ENCODE measurements around the gene PCDHB4. TPM values are rescaled to one million over a fixed set of nuclear protein-coding genes. Genes with fewer than 3 reads are reported as not detected.
A peak's percentile ranks its signal among the peaks of the same experiment; 100 is the strongest.
"Not testable (repeated sequence)": the region's sequence is repeated elsewhere in the genome, so short reads cannot be mapped to it uniquely, and the experiment has no call there.

The PCDHB4 gene
- total RNA-seq, 1 donor from 2014 or later: 1.1 TPM

DNA sequence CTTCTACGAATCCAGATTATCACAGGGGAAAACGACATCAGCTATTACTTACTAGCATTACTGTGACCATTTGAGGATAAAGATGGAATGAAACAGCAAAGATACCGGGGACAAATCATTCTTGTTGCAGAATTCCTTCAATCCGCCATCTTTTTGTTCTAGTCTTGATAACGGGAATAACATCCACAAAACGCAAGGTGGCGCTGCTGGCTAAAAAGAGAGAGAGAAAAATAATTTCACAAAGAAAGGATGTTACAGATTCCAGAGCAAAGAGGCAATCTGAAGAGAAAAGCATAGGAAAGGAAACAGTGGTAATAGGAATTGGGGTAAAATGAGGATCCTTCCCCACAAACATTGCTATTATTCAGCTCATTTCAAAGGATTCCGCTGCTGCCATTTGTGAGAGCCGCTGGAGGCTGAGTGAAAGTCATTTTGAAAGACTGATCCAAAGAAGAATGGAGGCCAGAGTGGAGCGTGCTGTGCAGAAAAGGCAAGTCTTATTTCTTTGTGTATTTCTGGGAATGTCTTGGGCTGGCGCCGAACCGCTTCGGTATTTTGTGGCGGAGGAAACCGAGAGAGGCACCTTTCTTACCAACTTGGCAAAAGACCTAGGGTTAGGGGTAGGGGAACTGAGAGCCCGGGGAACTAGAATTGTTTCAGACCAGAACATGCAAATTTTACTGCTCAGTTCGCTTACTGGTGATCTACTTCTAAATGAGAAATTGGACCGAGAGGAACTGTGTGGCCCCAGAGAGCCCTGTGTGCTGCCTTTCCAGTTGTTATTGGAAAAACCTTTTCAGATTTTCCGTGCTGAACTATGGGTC lies 51.0 kb downstream of the PCDHB4 start, which contains the start of gene PCDHB7:
TSS of gene PCDHB7 (plus strand) at position 264 of the 824 bp plus-strand sequence. CDS start at position 456, 192 bp downstream.
- Histone ChIP-seq H3K27ac (ENCODE audit: low read depth, low read length) (no peak within 1 kb of the TSS), H3K79me2 (ENCODE audit: insufficient read depth, low read length) (no peaks in the 10 kb centered on the region), H2AFZ (ENCODE audit: low read depth, low read length) (no peak within 1 kb of the TSS), H3K36me3 (ENCODE audit: insufficient read depth, low read length) (no peaks in the 10 kb centered on the region), H3K4me3 (ENCODE audit: insufficient read depth, low read depth, low read length) (no peak within 1 kb of the TSS), H3K27me3 (ENCODE audit: insufficient read depth, low read length) (no peaks in the 10 kb centered on the region), H4K20me1 (ENCODE audit: insufficient read depth, low read length) (no peaks in the 10 kb centered on the region), H3K4me2 (ENCODE audit: low read length) (peak within 1 kb of the TSS; percentile 20), H3K9ac (ENCODE audit: low read length) (no peak within 1 kb of the TSS), H3K4me1 (ENCODE audit: insufficient read depth, low read length) (no peaks in the 10 kb centered on the region), H3K9me3 (ENCODE audit: insufficient read depth, low read depth, low read length) (peaks cover 9% of the 10 kb centered on the region)
- H3K9me3 Mint-ChIP-seq (ENCODE audit: unreplicated experiment): peaks cover 20% of the 10 kb centered on the region
- no peak within 1 kb of the TSS for H3K4me3 Mint-ChIP-seq (ENCODE audit: unreplicated experiment)
- FAIRE-seq (no peak), DNase-seq (ENCODE audit: low read depth) (no peak)
- H3K27ac Mint-ChIP-seq (ENCODE audit: unreplicated experiment): no peak within 1 kb of the TSS
- no peaks in the 10 kb centered on the region for H3K27me3 Mint-ChIP-seq (ENCODE audit: low read depth, unreplicated experiment)
- no peak for TF ChIP-seq EZH2 (IDR thresholded peaks at IDR 0.05; ENCODE audit: insufficient read depth, low read length)
- TF ChIP-seq, protein P1, sequence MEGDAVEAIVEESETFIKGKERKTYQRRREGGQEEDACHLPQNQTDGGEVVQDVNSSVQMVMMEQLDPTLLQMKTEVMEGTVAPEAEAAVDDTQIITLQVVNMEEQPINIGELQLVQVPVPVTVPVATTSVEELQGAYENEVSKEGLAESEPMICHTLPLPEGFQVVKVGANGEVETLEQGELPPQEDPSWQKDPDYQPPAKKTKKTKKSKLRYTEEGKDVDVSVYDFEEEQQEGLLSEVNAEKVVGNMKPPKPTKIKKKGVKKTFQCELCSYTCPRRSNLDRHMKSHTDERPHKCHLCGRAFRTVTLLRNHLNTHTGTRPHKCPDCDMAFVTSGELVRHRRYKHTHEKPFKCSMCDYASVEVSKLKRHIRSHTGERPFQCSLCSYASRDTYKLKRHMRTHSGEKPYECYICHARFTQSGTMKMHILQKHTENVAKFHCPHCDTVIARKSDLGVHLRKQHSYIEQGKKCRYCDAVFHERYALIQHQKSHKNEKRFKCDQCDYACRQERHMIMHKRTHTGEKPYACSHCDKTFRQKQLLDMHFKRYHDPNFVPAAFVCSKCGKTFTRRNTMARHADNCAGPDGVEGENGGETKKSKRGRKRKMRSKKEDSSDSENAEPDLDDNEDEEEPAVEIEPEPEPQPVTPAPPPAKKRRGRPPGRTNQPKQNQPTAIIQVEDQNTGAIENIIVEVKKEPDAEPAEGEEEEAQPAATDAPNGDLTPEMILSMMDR (IDR thresholded peaks at IDR 0.05; ENCODE audit: insufficient read depth, low read depth, low read length): peak; percentile 27
- no peaks in the 10 kb centered on the region for H3K4me1 Mint-ChIP-seq (ENCODE audit: low read depth, unreplicated experiment)
- peaks cover 4% of the 10 kb centered on the region for H3K36me3 Mint-ChIP-seq (ENCODE audit: low read depth, unreplicated experiment)

DNA sequence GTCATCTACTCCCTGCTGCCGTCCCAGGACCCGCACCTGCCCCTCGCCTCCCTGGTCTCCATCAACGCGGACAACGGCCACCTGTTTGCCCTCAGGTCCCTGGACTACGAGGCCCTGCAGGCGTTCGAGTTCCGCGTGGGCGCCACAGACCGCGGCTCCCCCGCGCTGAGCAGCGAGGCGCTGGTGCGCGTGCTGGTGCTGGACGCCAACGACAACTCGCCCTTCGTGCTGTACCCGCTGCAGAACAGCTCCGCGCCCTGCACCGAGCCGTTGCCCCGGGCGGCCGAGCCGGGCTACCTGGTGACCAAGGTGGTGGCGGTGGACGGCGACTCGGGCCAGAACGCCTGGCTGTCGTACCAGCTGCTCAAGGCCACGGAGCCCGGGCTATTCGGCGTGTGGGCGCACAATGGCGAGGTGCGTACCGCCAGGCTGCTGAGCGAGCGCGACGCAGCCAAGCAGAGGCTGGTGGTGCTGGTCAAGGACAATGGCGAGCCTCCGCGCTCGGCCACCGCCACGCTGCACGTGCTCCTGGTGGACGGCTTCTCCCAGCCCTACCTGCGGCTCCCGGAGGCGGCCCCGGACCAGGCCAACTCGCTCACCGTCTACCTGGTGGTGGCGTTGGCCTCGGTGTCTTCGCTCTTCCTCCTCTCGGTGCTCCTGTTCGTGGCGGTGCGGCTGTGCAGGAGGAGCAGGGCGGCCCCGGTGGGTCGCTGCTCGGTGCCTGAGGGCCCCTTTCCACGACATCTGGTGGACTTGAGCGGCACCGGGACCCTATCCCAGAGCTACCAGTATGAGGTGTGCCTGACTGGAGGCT lies 52.9 kb downstream of the PCDHB4 start:
- H3K4me1 ChIP-seq (ENCODE audit: insufficient read depth, low read length): not testable (repeated sequence)

More for the DNA sequence above, 52.9 kb downstream of the PCDHB4 start:
- H3K27ac ChIP-seq (ENCODE audit: low read depth, low read length); H3K27me3 ChIP-seq (ENCODE audit: insufficient read depth, low read length); H3K79me2 ChIP-seq (ENCODE audit: insufficient read depth, low read length); H3K4me3 ChIP-seq (ENCODE audit: insufficient read depth, low read depth, low read length); H4K20me1 ChIP-seq (ENCODE audit: insufficient read depth, low read length); H3K4me2 ChIP-seq (ENCODE audit: low read length); H3K27ac Mint-ChIP-seq (ENCODE audit: unreplicated experiment); DNase-seq (ENCODE audit: low read depth); H3K27me3 Mint-ChIP-seq (ENCODE audit: low read depth, unreplicated experiment); FAIRE-seq; H3K36me3 Mint-ChIP-seq (ENCODE audit: low read depth, unreplicated experiment); H2AFZ ChIP-seq (ENCODE audit: low read depth, low read length); H3K9ac ChIP-seq (ENCODE audit: low read length); H3K4me3 Mint-ChIP-seq (ENCODE audit: unreplicated experiment); H3K36me3 ChIP-seq (ENCODE audit: insufficient read depth, low read length); H3K4me1 Mint-ChIP-seq (ENCODE audit: low read depth, unreplicated experiment): not testable (repeated sequence)
- peaks cover 19% of the 10 kb centered on the region for H3K9me3 ChIP-seq (ENCODE audit: insufficient read depth, low read depth, low read length)
- peaks cover 15% of the 10 kb centered on the region for H3K9me3 Mint-ChIP-seq (ENCODE audit: unreplicated experiment)

Other genes starting within 250 kb of the PCDHB4 start
- gene PCDHA12, start 246.5 kb upstream of the PCDHB4 start, total RNA-seq: 13.8 and 16.0 TPM in 2 replicates
- 1.2 and 1.7 TPM in 2 replicates for gene PCDHA13, start 239.7 kb upstream of the PCDHB4 start, total RNA-seq
- gene PCDHAC1, start 195.5 kb upstream of the PCDHB4 start, total RNA-seq: 5.7 and 5.9 TPM in 2 replicates
- 6.9 and 7.7 TPM in 2 replicates for gene PCDHAC2, start 155.3 kb upstream of the PCDHB4 start, total RNA-seq
- not detected in 2 replicates for gene PCDHB1, start 70.4 kb upstream of the PCDHB4 start, total RNA-seq
- gene PCDHB2, start 27.2 kb upstream of the PCDHB4 start, total RNA-seq: 44.3 and 50.7 TPM in 2 replicates
- 3.6 and 3.9 TPM in 2 replicates for gene PCDHB3, start 21.3 kb upstream of the PCDHB4 start, total RNA-seq
- 8.7 and 9.7 TPM in 2 replicates for gene PCDHB5, start 13.4 kb downstream of the PCDHB4 start, total RNA-seq
- 0.50 and 0.70 TPM in 2 replicates for gene PCDHB6, start 28.2 kb downstream of the PCDHB4 start, total RNA-seq
- gene PCDHB7, start 50.8 kb downstream of the PCDHB4 start, total RNA-seq: 0.79 and 1.0 TPM in 2 replicates
- gene PCDHB8, start 56.0 kb downstream of the PCDHB4 start, total RNA-seq: 4.9 and 5.3 TPM in 2 replicates
- gene PCDHB16, start 60.6 kb downstream of the PCDHB4 start, total RNA-seq: 3.2 and 4.4 TPM in 2 replicates
- gene PCDHB9, start 65.3 kb downstream of the PCDHB4 start, total RNA-seq: 3.6 and 5.3 TPM in 2 replicates
- 6.4 and 7.0 TPM in 2 replicates for gene PCDHB10, start 70.5 kb downstream of the PCDHB4 start, total RNA-seq
- 2.1 TPM in 2 replicates for gene PCDHB11, start 77.8 kb downstream of the PCDHB4 start, total RNA-seq
- 0.87 and 1.2 TPM in 2 replicates for gene PCDHB12, start 86.9 kb downstream of the PCDHB4 start, total RNA-seq
- 3.3 TPM in 2 replicates for gene PCDHB13, start 92.1 kb downstream of the PCDHB4 start, total RNA-seq
- gene PCDHB14, start 101.5 kb downstream of the PCDHB4 start, total RNA-seq: 5.6 and 6.4 TPM in 2 replicates
- 1.3 and 1.6 TPM in 2 replicates for gene PCDHB15, start 123.6 kb downstream of the PCDHB4 start, total RNA-seq
- 0.19 and 0.25 TPM in 2 replicates for gene SLC25A2, start 182.2 kb downstream of the PCDHB4 start, total RNA-seq
- gene TAF7, start 199.0 kb downstream of the PCDHB4 start, total RNA-seq: 95.1 and 102 TPM in 2 replicates
- 0.17 and 0.27 TPM in 2 replicates for gene PCDHGA1, start 208.7 kb downstream of the PCDHB4 start, total RNA-seq
- 0.14 and 0.17 TPM in 2 replicates for gene PCDHGA2, start 216.9 kb downstream of the PCDHB4 start, total RNA-seq
- gene PCDHGA3, start 222.0 kb downstream of the PCDHB4 start, total RNA-seq: 0.14 and 0.17 TPM in 2 replicates
- gene PCDHGB1, start 228.3 kb downstream of the PCDHB4 start, total RNA-seq: 1.0 and 1.5 TPM in 2 replicates
- gene PCDHGA4, start 233.2 kb downstream of the PCDHB4 start, total RNA-seq: 0.48 and 0.50 TPM in 2 replicates
- 1.4 TPM in 2 replicates for gene PCDHGB2, start 238.2 kb downstream of the PCDHB4 start, total RNA-seq
- gene PCDHGA5, start 242.3 kb downstream of the PCDHB4 start, total RNA-seq: 0.29 and 0.30 TPM in 2 replicates
- gene PCDHGB3, start 248.4 kb downstream of the PCDHB4 start, total RNA-seq: 0.10 and 0.14 TPM in 2 replicates